GM12801 (cell line): ENCODE measurements around the gene PRX.

Experiments
- CTCF ChIP-seq: IDR thresholded peaks from one replicate; pipeline ENCODE4 v1.5.1; 2011; ENCODE audit warnings: control low read depth; ENCODE audit not compliant: insufficient read length; ENCODE audit errors: extremely low read depth

The PRX gene

GRCh38 chr19:40376286-40376862 is 36.8 kb downstream of the PRX start:
- TF ChIP-seq CTCF, result no peak

- TF ChIP-seq CTCF, result no peak
These were observed 39.1 kb downstream of the PRX start for GRCh38 chr19:40374084-40374483.

DNA sequence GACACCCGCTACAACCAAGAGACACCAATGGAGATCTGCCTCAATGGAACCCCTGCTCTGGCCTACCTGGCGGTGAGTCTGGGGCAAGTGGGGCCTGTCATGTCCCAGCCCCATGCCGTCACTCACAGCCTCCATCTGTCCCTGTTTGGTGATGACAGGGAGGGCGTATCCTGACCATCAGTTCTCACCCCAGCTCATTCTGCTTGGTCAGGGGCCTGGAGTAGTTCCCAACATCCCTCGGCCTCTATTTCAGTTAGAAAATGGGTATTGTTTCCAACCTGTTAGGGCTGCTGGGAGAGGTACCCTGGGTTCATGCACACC is 41.4 kb downstream of the PRX start:
- TF ChIP-seq CTCF, result no peak

GRCh38 chr19:40370997-40371801 is 42.0 kb downstream of the PRX start:
- no peak for TF ChIP-seq CTCF

- no peak for TF ChIP-seq CTCF
These were observed 43.4 kb downstream of the PRX start for GRCh38 chr19:40369797-40370196.

- no peak for TF ChIP-seq CTCF
These were observed 45.4 kb downstream of the PRX start for GRCh38 chr19:40367577-40368434.

- no peak for TF ChIP-seq CTCF
These were observed 46.2 kb downstream of the PRX start for GRCh38 chr19:40366697-40367561.
